Daoy (cell line): ENCODE measurements around the gene ATP6V1G2. TPM values are rescaled to one million over a fixed set of nuclear protein-coding genes. Genes with fewer than 3 reads are reported as not detected.
"Not testable (repeated sequence)": the region's sequence is repeated elsewhere in the genome, so short reads cannot be mapped to it uniquely, and the experiment has no call there.

Experiments
- DNase-seq: peaks from one replicate; pipeline ENCODE4 v3.0.0-alpha.2; 2015; ENCODE audit warnings: low read depth
- total RNA-seq: library from RNA; depleted of rRNA; stranded (reverse); fragments of >200 nt; shearing (Covaris generic); gene quantifications from 2 replicates; pipeline ENCODE4 v1.2.3, GENCODE V29; 2014; rRNA removed

The ATP6V1G2 gene
- 1.5 TPM in 1 of 2 replicates, not detected in the other for total RNA-seq

DNA sequence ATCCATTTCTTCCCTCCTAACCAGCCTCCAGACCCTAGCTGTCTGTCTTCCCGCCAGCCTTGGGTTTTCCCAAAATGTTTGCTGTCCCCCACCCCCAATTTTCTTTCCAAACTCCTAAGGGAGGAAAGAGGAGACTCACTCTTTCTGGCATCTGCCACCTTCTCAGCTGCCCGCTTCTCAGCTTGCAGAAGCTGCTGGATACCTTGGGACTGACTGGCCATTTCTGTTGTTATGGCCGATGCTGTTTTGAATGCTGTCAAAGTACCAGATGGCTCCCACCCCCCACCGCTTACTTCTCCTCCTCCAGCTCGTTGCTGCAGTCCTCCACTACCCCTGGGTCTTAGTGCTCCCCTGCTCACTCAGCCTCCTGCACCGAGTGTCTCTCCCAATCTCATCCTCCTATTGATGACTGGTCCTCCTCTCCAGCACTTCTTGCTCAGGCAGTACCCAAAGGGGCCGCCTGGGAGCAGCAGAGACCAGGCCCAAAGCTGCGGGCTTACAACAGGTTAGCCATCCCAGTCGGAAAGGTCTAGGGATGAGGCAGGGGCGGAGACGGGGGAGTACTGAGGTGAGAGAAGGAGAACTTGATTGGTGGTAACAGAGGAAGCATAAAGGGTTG is at the start of gene ATP6V1G2:
Gene ATP6V1G2 (minus strand): TSS at position 270 of the 619 bp plus-strand sequence. CDS start 49 bp downstream, at position 221.
- peak; percentile 93 for DNase-seq

DNA sequence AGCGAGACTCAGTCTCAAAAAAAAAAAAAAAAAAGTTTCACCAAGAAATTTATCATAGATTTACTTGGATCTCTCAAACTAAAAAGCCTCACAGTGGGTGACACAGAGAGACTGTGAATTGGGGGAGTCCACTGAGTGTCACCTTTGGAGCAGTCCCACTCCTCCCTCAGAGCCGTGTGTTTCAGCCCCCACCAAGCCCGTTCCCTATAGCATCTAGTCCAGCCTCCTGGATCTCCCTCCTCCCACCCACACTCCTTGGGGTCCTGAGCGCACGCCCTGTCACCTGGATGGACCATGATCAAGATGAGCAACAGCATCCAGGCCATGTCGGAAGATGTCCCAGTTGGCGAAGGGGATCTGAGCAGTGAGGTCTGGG is 46.0 kb upstream of the ATP6V1G2 start:
- DNase-seq: no peak

DNA sequence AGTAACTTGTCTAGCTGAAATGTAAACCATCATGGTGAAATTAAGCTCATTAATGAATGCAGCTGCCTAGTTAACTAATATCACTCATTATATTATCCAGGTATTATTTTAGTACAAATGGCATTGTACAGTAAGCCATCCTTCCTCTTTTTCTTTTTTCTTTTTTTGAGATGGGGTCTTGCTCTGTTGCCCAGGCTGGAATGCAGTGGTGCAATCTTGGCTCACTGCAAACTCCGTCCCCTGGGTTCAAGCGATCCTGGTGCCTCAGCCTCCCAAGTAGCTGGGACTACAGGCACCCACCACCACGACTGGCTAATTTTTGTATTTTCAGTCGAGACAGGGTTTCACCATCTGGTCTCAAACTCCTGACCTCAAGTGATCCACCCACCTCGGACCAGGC is 44.3 kb upstream of the ATP6V1G2 start:
- not testable (repeated sequence) for DNase-seq

DNA sequence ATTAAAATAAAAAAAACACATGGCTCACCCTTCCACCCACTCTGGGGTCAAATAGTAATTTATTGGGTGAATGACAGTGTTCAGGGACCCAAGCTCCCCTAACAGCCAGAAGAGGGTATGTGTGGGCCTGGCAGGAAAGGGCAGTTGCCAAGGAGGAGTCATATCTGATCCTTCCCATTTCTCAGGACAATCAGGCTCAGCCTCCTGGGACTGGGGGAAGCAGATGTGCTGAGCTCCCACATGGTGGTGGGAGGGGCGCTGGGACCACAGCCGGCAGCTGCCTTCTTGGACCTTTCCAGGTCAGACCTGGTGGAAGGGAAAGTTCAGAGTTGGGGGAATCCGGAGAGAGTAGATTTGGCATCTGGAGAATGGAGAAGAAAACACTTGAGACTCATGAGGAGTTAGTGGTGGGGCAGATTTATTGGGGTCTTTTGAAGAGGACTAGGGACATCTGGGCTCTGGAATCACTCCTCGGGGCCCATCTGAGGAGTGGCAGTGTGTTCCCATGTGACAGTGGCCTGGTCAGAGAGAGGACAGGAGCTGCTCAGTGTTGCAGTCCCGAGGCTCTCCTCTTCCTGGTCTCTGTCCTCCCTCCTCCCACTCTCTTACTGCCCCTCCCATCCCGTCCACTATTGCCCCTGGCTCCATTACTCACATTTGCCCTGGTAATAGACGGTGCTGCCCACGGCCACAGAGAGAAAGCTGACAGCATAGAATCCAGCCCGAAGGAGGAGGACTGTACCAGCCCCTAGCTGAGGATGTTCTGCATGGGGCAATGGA is 42.7 kb upstream of the ATP6V1G2 start:
- DNase-seq: no peak

DNA sequence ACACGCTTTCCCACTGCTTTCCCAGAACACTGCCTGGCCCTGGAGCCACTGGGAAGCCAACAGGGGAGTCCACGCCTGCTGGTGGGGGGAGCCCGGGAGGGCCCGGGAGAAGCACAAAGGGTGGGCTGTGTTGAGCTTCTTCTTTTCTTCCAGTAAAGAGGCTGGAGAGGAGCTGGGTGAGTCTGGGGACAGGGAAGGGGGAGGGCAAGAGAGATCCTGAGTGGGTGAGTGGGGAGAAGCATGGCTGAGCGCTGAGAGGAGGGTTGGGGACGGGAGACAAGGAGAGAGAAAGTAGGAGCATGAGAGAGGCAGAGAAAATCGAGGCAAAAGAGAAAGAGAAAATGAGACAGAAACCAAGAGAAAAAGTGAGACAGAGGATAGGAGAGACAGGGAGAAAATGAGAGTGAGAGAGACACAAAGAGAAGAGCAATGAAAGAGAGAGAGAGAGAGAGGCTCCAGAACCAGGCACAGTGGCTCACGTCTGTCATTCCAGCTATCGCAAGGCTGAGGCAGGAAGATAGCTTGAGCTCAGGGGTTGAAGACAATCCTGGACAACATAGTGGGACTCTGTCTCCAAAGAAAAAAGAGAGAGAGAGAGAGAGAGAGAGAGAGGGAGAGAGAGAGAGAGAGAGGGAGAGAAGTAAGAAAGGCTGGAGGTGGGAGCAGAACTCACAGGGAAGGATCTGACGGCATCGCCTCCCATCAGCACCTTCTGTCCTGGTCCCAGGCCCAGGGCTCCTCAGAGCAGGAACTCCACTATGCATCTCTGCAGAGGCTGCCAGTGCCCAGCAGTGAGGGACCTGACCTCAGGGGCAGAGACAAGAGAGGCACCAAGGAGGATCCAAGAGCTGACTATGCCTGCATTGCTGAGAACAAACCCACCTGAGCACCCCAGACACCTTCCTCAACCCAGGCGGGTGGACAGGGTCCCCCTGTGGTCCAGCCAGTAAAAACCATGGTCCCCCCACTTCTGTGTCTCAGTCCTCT is 41.7 kb upstream of the ATP6V1G2 start:
- DNase-seq: no peak

DNA sequence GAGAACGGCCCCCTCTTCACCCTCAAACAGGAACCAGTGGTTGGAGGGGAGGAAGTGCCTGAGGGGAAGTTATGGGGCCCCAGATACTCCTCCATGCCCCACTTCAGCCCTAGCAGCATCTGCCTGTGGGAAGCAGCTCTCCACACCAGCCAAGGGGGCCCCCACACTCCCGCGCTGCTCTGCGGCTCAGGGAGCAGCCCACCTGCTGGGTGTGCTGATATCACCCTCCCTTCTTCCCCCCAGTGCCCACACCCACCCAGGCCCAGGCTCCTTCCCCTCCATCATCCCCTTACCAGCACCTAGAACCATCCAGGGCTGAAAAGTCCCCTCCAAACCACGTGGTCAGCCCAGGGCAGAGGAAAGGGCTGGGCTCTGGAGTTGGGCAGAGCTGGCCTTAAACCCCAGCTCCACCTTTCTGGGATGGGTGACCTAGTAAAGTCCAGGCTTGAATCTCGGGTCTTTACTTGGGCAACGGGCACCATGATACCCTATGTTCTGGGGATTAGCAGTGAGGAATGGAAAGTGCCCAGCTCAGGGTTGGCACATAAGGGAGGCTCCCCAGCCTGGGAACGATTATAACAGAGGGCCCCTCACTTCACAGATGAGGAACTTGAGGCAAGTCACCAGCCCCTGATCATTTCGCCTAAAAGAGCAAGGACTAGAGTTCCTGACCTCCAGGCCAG is 40.3 kb upstream of the ATP6V1G2 start:
- DNase-seq: no peak

DNA sequence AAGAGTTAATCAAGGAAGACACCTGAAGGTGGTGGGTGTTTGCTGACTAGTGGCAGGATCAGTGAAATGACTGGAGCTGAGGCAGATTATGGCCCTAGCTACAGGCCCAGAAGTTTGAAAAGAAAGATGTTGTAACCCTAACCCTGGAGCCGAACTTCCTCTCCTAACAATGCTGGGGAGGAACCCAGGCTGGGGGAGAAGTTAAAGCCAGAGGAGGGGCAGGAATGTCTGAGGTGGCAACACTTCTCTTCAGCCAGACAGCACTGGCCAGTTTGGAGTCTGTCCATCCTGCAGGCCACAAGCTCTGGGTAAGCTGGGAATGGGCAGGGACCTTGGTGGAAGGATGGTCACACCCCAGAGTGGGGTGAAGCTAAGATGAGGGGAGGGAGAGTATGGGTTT is 39.6 kb upstream of the ATP6V1G2 start, which contains the start of gene LST1:
Gene LST1 (plus strand): TSS at position 270 of the 400 bp plus-strand sequence. CDS start 1,023 bp downstream, outside the sequence.
- no peak for DNase-seq

DNA sequence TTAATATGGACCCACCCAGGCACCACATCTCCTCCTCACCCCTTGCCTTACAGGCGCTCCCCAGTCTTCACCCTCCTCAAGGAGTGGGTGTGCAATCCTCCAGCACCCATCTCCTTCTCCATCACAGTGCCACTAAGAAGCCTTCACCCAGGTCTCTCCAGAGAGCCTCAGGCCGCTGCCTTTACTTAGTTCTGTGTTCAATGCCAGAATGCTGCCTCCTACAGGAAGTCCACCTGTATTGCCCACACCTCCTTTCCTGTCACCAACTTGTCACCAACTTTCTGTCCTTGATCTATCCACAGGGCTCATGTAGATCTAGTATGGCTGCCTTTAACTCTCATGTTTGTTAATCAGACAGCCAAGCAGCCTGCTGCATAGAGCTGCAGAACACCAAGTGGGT is 39.1 kb upstream of the ATP6V1G2 start:
- DNase-seq: peak; percentile 25

DNA sequence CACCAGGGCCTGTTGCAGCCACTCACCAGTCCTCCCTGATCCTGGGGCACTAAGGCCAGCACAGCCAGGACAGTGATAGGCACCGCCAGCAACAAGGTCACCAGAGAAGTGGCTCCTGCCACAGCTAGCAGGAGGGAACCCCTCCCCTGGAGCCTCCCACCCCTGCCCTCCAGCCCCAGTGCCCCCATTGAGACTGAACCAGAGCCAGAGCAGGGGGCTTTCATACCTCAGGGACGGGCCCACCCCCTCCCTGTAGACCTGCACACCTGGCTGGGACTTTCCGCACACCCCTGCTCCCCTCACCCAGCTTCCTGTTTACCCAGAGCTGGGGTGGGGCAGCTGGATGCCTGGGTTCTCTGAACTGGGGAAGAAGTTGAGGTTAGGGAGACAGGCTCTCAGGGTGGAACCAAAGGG is 35.8 kb upstream of the ATP6V1G2 start, which contains the start of gene LTB:
Gene LTB (minus strand): TSS at position 195 of the 414 bp plus-strand sequence. CDS start 7 bp downstream, at position 188.
- no peak for DNase-seq

DNA sequence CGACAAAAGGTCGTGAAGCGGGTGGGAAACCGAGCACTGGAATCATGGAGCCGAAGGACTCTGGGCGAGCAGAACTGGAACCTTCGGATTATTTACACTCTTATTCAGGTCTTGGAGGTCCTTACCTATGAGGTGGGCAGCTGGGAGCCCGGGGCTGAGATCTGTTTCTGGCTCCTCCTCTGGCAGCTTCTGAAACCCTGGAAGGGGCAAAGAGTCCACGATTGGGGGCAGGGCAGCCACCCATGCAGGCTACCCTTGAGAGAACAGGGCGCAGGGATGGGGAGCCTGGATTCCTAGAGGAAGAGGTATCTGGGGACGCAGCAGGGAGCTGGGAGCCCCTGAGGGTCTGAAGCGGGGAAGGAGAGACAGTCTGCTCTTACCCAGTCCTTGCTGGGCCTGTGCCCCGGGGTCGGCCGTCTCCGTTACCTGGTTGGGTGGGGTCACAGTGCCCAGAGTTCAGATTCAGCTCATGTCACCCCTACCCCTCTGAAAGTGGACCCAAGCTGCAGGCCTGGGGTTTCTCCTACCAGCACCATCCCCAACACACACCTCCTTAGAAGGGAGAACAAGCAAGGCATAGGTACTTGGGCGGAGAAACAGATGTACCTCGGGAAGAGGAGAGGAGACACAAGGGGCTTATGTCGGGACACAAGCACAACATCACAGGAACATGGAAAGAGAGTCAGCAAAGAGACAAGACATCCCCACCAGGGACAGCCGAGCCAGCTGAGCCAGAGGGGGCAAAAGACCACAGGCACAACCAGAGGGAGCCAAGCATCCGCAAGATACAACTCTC is 35.2 kb upstream of the ATP6V1G2 start:
- DNase-seq: no peak

DNA sequence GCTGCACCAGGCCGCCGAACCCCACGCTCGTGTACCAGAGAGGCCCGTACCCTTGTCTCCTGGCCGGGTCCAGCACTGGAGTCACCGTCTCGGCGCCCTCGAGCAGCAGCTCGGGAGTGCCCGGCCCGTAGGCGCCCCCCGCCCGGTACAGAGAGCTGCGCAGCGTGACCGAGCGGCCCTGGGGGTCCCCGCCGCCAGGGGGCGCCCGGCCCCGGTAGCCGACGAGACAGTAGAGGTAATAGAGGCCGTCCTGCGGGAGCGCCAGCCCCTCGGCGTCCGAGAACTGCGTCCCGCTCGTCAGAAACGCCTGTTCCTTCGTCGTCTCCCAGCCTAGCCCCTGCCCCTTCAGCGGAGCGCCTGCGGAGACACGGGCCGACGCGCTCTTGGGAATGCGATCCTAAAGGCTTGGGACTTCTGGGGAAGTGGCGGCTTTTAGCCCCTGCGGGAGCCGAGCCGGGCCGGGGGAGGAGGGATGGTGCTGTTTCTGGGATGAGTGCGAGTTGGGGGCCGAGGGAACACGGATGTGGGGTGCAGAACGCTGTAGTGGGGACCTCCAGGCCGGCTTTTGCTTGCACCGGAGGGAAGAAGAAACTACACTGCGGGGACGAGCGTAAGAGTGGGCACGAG is 34.5 kb upstream of the ATP6V1G2 start:
- peak; percentile 87 for DNase-seq

DNA sequence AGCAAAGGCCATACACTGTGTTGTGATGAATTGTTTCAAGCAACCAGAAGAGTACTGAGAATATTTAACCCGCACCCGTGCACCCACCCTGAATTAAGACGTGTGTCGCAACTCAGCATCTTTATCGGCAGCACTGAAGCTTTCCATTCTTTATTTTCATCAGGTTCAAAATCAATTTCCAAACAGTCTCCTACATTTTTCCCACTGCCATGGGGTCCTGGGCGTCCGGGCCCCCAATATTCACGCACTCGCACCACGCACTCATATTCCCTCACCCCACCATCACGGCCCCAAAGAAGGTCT is 34.0 kb upstream of the ATP6V1G2 start:
- no peak for DNase-seq

DNA sequence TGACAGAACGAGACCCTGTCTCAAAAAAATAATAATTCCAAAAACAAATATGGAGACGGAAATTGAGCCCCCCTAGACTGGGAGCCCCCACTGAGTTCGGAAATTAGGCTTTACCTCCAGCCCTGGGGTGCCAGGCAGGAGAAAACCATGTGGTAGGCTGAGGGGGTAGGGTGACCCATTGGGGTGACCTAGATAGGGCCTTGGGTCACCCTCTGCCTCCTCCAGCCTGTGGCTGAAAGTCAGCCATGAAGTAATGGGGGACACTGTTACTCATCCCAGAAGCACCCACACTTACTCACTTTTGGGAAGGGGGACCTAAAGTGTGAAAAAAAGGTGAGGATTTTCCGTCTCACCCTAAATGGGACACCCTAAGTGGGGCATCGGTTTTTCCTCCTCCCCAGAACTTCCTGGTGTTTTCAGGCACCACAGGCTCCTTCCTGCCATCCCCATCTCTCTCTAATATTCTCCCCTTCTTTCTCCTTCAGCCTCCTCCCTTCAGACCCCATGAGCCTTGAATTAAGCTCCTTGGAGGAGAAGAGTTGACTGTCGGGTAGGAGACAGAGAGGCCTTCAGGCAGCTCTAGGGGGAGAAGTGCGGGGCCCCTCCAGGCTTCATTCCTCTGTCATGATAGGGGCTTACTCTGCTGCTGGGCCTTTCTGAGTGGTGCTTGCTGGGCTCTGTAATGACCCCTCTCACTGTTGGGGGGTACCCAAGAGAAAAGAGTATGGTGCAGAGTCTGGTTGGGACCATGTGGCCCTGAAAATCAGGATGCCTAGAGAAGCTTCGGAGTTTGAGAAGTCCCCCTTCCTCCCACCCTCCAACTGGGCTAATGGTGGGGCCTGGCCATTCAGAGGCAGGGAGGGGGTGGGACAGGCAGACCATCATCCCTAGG is 33.4 kb upstream of the ATP6V1G2 start:
- no peak for DNase-seq

DNA sequence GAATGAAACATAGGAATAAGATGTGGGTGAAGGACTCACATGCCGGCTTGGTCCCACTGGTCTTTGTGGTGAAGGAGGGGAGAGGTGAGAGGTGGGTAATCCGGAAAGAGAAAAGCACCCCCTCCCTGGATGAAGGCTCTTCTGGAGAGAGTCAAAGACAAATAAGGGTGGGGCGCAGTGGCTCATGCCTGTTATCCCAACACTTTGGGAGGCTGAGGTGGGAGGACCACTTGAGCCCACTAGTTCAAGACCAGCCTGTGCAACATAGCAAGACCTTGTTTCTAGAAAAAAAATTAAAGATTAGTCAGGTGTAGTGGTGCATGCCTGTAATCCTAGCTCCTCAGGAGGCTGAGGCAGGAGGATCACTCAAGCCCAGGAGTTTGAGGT is 32.7 kb upstream of the ATP6V1G2 start:
- DNase-seq: no peak

DNA sequence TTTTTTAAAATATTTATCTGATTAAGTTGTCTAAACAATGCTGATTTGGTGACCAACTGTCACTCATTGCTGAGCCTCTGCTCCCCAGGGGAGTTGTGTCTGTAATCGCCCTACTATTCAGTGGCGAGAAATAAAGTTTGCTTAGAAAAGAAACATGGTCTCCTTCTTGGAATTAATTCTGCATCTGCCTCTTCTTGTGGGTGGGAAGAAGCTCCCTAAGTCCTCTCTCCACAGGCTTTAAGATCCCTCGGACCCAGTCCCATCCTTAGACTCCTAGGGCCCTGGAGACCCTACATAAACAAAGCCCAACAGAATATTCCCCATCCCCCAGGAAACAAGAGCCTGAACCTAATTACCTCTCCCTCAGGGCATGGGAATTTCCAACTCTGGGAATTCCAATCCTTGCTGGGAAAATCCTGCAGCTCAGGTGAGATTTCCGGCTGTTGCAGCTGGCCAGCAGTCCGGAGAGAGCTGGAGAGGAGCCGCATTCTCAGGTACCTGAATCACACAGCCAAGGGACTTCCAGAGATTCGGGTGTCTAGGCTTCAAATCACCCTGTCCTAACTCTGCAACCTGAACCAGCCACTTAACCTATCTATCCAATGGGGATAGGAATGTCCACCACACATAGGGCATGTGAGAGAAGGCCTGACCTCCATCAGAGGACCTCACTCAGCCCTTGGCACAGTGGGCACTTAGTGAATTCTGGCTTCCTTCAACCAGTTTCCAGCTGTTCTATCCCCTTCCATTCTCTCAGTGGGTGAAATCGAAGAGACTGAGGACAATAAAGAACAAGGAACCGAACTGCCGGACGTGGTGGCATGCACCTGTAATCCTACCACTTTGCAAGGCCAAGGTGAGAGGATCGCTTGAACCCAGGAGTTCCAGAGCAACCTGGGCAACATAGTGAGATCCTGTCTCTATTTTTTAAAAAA is 32.0 kb upstream of the ATP6V1G2 start:
- peak; percentile 79 for DNase-seq

DNA sequence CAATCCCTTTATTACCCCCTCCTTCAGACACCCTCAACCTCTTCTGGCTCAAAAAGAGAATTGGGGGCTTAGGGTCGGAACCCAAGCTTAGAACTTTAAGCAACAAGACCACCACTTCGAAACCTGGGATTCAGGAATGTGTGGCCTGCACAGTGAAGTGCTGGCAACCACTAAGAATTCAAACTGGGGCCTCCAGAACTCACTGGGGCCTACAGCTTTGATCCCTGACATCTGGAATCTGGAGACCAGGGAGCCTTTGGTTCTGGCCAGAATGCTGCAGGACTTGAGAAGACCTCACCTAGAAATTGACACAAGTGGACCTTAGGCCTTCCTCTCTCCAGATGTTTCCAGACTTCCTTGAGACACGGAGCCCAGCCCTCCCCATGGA is 31.2 kb upstream of the ATP6V1G2 start:
- no peak for DNase-seq

DNA sequence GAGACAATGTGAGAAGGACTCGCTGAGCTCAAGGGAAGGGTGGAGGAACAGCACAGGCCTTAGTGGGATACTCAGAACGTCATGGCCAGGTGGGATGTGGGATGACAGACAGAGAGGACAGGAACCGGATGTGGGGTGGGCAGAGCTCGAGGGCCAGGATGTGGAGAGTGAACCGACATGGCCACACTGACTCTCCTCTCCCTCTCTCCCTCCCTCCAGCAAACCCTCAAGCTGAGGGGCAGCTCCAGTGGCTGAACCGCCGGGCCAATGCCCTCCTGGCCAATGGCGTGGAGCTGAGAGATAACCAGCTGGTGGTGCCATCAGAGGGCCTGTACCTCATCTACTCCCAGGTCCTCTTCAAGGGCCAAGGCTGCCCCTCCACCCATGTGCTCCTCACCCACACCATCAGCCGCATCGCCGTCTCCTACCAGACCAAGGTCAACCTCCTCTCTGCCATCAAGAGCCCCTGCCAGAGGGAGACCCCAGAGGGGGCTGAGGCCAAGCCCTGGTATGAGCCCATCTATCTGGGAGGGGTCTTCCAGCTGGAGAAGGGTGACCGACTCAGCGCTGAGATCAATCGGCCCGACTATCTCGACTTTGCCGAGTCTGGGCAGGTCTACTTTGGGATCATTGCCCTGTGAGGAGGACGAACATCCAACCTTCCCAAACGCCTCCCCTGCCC is 30.6 kb upstream of the ATP6V1G2 start:
- DNase-seq: no peak
